HL-60 (cell line): Measurements from ENCODE around the gene ICOS.

Experiments used
- CTCF ChIP-seq: IDR thresholded peaks from one replicate; pipeline ENCODE4 v1.5.1; 2011; ENCODE audit warnings: low read length, control low read depth, inconsistent platforms; ENCODE audit not compliant: insufficient read depth
- GABPA ChIP-seq: IDR thresholded peaks from 2 replicates; pipeline ENCODE4 v1.6.1; 2012; ENCODE audit warnings: low read depth
- POLR2AphosphoS5 ChIP-seq: IDR thresholded peaks from 2 replicates; pipeline ENCODE4 v1.6.1; 2012; ENCODE audit warnings: low read depth
- REST ChIP-seq: IDR thresholded peaks from 2 replicates; pipeline ENCODE4 v1.6.1; 2012; ENCODE audit warnings: low read depth; ENCODE audit not compliant: insufficient replicate concordance
- SPI1 ChIP-seq: IDR thresholded peaks from 2 replicates; pipeline ENCODE4 v1.6.1; 2012; ENCODE audit warnings: low read depth, mild to moderate bottlenecking, borderline replicate concordance

DNA sequence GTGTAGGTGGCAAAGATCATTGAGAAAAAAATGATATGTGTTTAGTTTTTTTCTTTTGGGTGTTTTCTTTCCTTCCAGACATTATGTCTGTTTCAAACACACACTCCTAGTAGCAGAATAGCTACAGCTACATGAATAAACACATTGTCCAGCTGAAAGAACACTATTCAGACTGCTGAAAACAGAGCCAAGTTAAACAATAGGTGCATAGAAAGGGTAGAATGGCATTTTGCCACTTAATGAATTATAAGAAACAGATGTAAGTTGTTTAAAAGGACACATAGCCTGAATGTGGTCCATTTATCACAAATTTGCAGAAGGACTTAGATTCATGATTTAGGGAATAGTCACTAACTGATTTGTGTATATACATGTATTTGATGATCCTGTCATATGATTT lies 48.9 kb upstream of the ICOS start:
- no peak for TF ChIP-seq CTCF
- TF ChIP-seq REST = no peak
- no peak for TF ChIP-seq POLR2AphosphoS5
- TF ChIP-seq GABPA = no peak
- TF ChIP-seq SPI1 = no peak
